Measurements from ENCODE around the gene POLR3K. TPM values are rescaled to one million over a fixed set of nuclear protein-coding genes. Genes with fewer than 3 reads are reported as not detected.
"Not testable (repeated sequence)": the region's sequence is repeated elsewhere in the genome, so short reads cannot be mapped to it uniquely, and the experiment has no call there.

Gene POLR3K
- polyA plus RNA-seq, 5 donors: 9.0 to 13.7 (median 10.6) TPM

DNA sequence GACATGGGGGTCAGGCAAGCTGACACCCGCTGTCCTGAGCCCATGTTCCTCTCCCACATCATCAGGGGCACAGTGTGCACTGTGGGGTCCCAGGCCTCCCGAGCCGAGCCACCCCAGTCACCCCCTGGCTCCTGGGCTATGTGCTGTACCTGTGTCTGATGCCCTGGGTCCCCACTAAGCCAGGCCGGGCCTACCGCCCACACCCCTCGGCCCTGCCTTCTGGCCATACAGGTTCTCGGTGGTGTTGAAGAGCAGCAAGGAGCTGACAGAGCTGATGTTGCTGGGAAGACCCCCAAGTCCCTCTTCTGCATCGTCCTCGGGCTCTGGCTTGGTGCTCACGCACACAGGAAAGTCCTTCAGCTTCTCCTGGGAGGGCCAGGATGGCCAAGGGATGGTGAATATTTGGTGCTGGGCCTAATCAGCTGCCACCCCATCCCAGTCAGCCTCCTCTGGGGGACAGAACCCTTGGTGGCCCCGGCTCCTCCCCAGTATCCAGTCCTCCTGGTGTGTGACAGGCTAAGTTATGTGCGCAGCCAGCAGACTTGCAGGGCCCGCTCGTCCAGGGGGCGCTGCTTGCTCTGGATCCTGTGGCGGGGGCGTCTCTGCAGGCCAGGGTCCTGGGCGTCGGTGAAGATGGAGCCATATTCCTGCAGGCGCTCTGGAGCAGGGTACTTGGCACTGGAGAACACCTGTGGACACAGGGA, 36.2 kb downstream of the POLR3K start:
- not testable (repeated sequence) for DNase-seq

DNA sequence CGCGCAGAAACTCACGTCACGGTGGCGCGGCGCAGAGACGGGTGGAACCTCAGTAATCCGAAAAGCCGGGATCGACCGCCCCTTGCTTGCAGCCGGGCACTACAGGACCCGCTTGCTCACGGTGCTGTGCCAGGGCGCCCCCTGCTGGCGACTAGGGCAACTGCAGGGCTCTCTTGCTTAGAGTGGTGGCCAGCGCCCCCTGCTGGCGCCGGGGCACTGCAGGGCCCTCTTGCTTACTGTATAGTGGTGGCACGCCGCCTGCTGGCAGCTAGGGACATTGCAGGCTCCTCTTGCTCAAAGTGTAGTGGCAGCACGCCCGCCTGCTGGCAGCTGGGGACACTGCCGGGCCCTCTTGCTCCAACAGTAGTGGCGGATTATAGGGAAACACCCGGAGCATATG, 42.6 kb downstream of the POLR3K start:
- not testable (repeated sequence) for DNase-seq

DNA sequence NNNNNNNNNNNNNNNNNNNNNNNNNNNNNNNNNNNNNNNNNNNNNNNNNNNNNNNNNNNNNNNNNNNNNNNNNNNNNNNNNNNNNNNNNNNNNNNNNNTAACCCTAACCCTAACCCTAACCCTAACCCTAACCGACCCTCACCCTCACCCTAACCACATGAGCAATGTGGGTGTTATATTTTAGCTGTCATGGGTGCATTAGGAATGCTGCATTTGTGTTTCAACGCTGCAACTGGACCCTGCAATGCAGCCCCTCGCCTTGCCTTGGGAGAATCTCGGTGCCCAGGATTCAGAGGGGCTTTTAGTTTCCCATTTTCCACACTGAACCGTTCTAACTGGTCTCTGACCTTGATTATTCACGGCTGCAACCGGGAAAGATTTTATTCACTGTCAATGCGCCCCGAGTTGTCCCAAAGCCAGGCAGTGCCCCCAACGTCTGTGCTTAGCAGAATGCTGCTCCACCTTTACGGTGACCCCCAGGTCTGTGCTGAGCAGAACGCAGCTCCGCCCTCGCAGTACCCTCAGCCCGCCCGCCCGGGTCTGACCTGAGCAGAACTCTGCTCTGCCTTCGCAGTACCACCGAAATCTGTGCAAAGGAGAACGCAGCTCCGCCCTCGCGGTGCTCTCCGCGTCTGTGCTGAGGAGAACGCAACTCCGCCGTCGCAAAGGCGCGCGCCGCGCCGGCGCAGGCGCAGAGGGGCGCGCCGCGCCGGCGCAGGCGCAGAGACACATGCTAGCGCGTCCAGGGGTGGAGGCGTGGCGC, 43.3 kb downstream of the POLR3K start:
- peak in 1 of 2 donors; percentile 11 for DNase-seq

Other genes with a start within 250 kb of the POLR3K start
- 10 to 100 TPM; 35.8 to 57.7 (median 37.3) TPM for gene SNRNP25, start 220 bp upstream of the POLR3K start, polyA plus RNA-seq (ENCODE audit: insufficient read depth in 1 of 5, insufficient read length in 5 of 5, low replicate concordance in 1 of 5)
- gene RHBDF1, start 19.0 kb upstream of the POLR3K start, polyA plus RNA-seq (ENCODE audit: insufficient read depth in 1 of 5, insufficient read length in 5 of 5, low replicate concordance in 1 of 5): 10 to 100 TPM; 32.1 to 48.2 (median 43.1) TPM
- 10 to 100 TPM; 19.5 to 50.8 (median 26.3) TPM for gene MPG, start 24.6 kb upstream of the POLR3K start, polyA plus RNA-seq (ENCODE audit: insufficient read depth in 1 of 5, insufficient read length in 5 of 5, low replicate concordance in 1 of 5)
- gene NPRL3, start 85.1 kb upstream of the POLR3K start, polyA plus RNA-seq (ENCODE audit: insufficient read depth in 1 of 5, insufficient read length in 5 of 5, low replicate concordance in 1 of 5): 10 to 100 TPM; 26.8 to 37.3 (median 30.2) TPM
- 1 to 10 TPM in 4 of 5 donors, under 1 TPM in 1; 0.69 to 6.9 (median 4.8) TPM for gene HBZ, start 99.0 kb upstream of the POLR3K start, polyA plus RNA-seq (ENCODE audit: insufficient read depth in 1 of 5, insufficient read length in 5 of 5, low replicate concordance in 1 of 5)
- gene HBM, start 112.4 kb upstream of the POLR3K start, polyA plus RNA-seq (ENCODE audit: insufficient read depth in 1 of 5, insufficient read length in 5 of 5, low replicate concordance in 1 of 5): 10 to 100 TPM in 2 of 5 donors, 1 to 10 TPM in 3; 2.4 to 19.6 (median 7.0) TPM
- gene HBA2, start 119.3 kb upstream of the POLR3K start, polyA plus RNA-seq (ENCODE audit: insufficient read depth in 1 of 5, insufficient read length in 5 of 5, low replicate concordance in 1 of 5): 1,000 to 10,000 TPM; 1,399 to 4,244 (median 2,803) TPM
- 1,000 to 10,000 TPM in 4 of 5 donors, 100 to 1,000 TPM in 1; 605 to 2,429 (median 1,859) TPM for gene HBA1, start 123.1 kb upstream of the POLR3K start, polyA plus RNA-seq (ENCODE audit: insufficient read depth in 1 of 5, insufficient read length in 5 of 5, low replicate concordance in 1 of 5)
- gene HBQ1, start 126.9 kb upstream of the POLR3K start, polyA plus RNA-seq (ENCODE audit: insufficient read depth in 1 of 5, insufficient read length in 5 of 5, low replicate concordance in 1 of 5): 1 to 10 TPM in 3 of 5 donors, under 1 TPM in 2; 0.36 to 1.9 (median 1.1) TPM
- gene LUC7L, start 175.8 kb upstream of the POLR3K start, polyA plus RNA-seq (ENCODE audit: insufficient read depth in 1 of 5, insufficient read length in 5 of 5, low replicate concordance in 1 of 5): 100 to 1,000 TPM; 121 to 164 (median 135) TPM
- gene FAM234A, start 181.2 kb upstream of the POLR3K start, polyA plus RNA-seq (ENCODE audit: insufficient read depth in 1 of 5, insufficient read length in 5 of 5, low replicate concordance in 1 of 5): 10 to 100 TPM; 43.7 to 60.7 (median 49.0) TPM
- 1 to 10 TPM; 2.0 to 5.4 (median 4.8) TPM for gene RGS11, start 222.3 kb upstream of the POLR3K start, polyA plus RNA-seq (ENCODE audit: insufficient read depth in 1 of 5, insufficient read length in 5 of 5, low replicate concordance in 1 of 5)
- 1 to 10 TPM in 2 of 5 donors, under 1 TPM in 3; 0.33 to 2.4 (median 0.69) TPM for gene ARHGDIG, start 227.0 kb upstream of the POLR3K start, polyA plus RNA-seq (ENCODE audit: insufficient read depth in 1 of 5, insufficient read length in 5 of 5, low replicate concordance in 1 of 5)
- under 1 TPM; 0.25 to 0.99 (median 0.49) TPM for gene PDIA2, start 229.6 kb upstream of the POLR3K start, polyA plus RNA-seq (ENCODE audit: insufficient read depth in 1 of 5, insufficient read length in 5 of 5, low replicate concordance in 1 of 5)

Data from right lung (tissue), 5 donors.